Neural crest cell (in vitro differentiated cells): ENCODE data around the gene ARID4A. TPM values are rescaled to one million over a fixed set of nuclear protein-coding genes. Genes with fewer than 3 reads are reported as not detected.
"Not testable (repeated sequence)": the region's sequence is repeated elsewhere in the genome, so short reads cannot be mapped to it uniquely, and the experiment has no call there.

Experiments used
- DNase-seq: peaks from one replicate; pipeline ENCODE4 v3.0.0; 2021; ENCODE audit warnings: low read depth, mixed read lengths, low spot score
- H3K27ac Mint-ChIP-seq: one replicate; pipeline ENCODE4 v1.8.0; 2021; ENCODE audit warnings: mild to moderate bottlenecking, mixed read lengths; ENCODE audit not compliant: unreplicated experiment
- H3K27me3 Mint-ChIP-seq: 2 replicates; pipeline ENCODE4 v1.8.0; 2021; ENCODE audit warnings: low read depth, mild to moderate bottlenecking, mixed read lengths
- H3K36me3 Mint-ChIP-seq: 2 replicates; pipeline ENCODE4 v1.8.0; 2021; ENCODE audit warnings: low read depth, mild to moderate bottlenecking, mixed read lengths
- H3K4me1 Mint-ChIP-seq: 2 replicates; pipeline ENCODE4 v1.8.0; 2021; ENCODE audit warnings: mixed read lengths
- H3K4me3 Mint-ChIP-seq: one replicate; pipeline ENCODE4 v1.8.0; 2021; ENCODE audit warnings: mild to moderate bottlenecking, mixed read lengths
- H3K9me3 Mint-ChIP-seq: 2 replicates; pipeline ENCODE4 v1.8.0; 2021; ENCODE audit warnings: mixed read lengths
- CTCF ChIP-seq: fragments of 200-600 bp; sonication (generic); conservative IDR thresholded peaks from 2 replicates; pipeline ENCODE4 v1.5.0; 2021; ENCODE audit warnings: antibody characterized with exemption, mild to moderate bottlenecking
- total RNA-seq: library from RNA; stranded (reverse); gene quantifications from 2 replicates; pipeline ENCODE4 v1.2.1, GENCODE V29; 2021

ARID4A gene
- total RNA-seq, 1 donor from 2014 or later = 30.5 TPM

GRCh38 chr14:58353516-58354299 lies 55.4 kb downstream of the ARID4A start:
- Mint-ChIP-seq H3K27me3 (no peaks in the 10 kb centered on the region), H3K4me3 (no peak overlapping the region), H3K36me3 (peaks cover 2% of the 10 kb centered on the region), H3K4me1 (no peaks in the 10 kb centered on the region), H3K27ac (no peak overlapping the region), H3K9me3 (no peaks in the 10 kb centered on the region)
- no peak for TF ChIP-seq CTCF
- DNase-seq = no peak

- Mint-ChIP-seq H3K4me3 (no peak overlapping the region), H3K4me1 (no peaks in the 10 kb centered on the region), H3K27me3 (no peaks in the 10 kb centered on the region), H3K27ac (no peak overlapping the region), H3K36me3 (peaks cover 5% of the 10 kb centered on the region), H3K9me3 (no peaks in the 10 kb centered on the region)
- no peak for TF ChIP-seq CTCF
- DNase-seq = no peak
Observed at GRCh38 chr14:58354808-58355207, 56.5 kb downstream of the ARID4A start.

- no peak for TF ChIP-seq CTCF
- H3K27me3 Mint-ChIP-seq = no peaks in the 10 kb centered on the region
- no peak for DNase-seq
- no peaks in the 10 kb centered on the region for H3K4me1 Mint-ChIP-seq
- H3K27ac Mint-ChIP-seq = no peak overlapping the region
- H3K36me3 Mint-ChIP-seq = peaks cover 12% of the 10 kb centered on the region
- H3K4me3 Mint-ChIP-seq = no peak overlapping the region
- no peaks in the 10 kb centered on the region for H3K9me3 Mint-ChIP-seq
Observed at GRCh38 chr14:58356268-58356667, 57.9 kb downstream of the ARID4A start.

GRCh38 chr14:58362272-58362671 lies 63.9 kb downstream of the ARID4A start:
- H3K4me3 Mint-ChIP-seq, H3K27me3 Mint-ChIP-seq, DNase-seq, H3K9me3 Mint-ChIP-seq, H3K4me1 Mint-ChIP-seq, H3K27ac Mint-ChIP-seq: not testable (repeated sequence)
- H3K36me3 Mint-ChIP-seq = peaks cover 19% of the 10 kb centered on the region

GRCh38 chr14:58362798-58363412 lies 64.5 kb downstream of the ARID4A start:
- H3K27ac Mint-ChIP-seq = no peak overlapping the region
- no peaks in the 10 kb centered on the region for H3K4me1 Mint-ChIP-seq
- H3K9me3 Mint-ChIP-seq = no peaks in the 10 kb centered on the region
- no peak overlapping the region for H3K4me3 Mint-ChIP-seq
- TF ChIP-seq CTCF = peak; percentile 54
- H3K27me3 Mint-ChIP-seq = no peaks in the 10 kb centered on the region
- peaks cover 23% of the 10 kb centered on the region for H3K36me3 Mint-ChIP-seq
- no peak for DNase-seq

GRCh38 chr14:58364316-58364715 lies 66.0 kb downstream of the ARID4A start:
- Mint-ChIP-seq H3K27me3 (no peaks in the 10 kb centered on the region), H3K4me1 (no peaks in the 10 kb centered on the region), H3K27ac (no peak overlapping the region), H3K4me3 (no peak overlapping the region), H3K9me3 (no peaks in the 10 kb centered on the region), H3K36me3 (peaks cover 23% of the 10 kb centered on the region)
- TF ChIP-seq CTCF = no peak
- no peak for DNase-seq
